Prostate gland (tissue), 2 donors: Measurements from ENCODE around the gene MT1M. TPM values are rescaled to one million over a fixed set of nuclear protein-coding genes. Genes with fewer than 3 reads are reported as not detected.

Experiments used
- DNase-seq: peaks from one replicate; pipeline ENCODE4 v3.0.0-alpha.2; 2019; ENCODE audit warnings: low spot score
- H3K27ac ChIP-seq, 2 donors: fragments of 200-600 bp; sonication (generic); 2 replicates each; pipeline ENCODE4 v1.5.1; 2017 to 2019
- H3K27me3 ChIP-seq: fragments of 200-600 bp; sonication (generic); replicated peaks from 2 replicates; pipeline ENCODE4 v1.5.1; 2019; ENCODE audit not compliant: insufficient read depth
- H3K36me3 ChIP-seq, 2 donors: fragments of 200-600 bp; sonication (generic); 1 replicate in 1 of 2; 2 replicates in 1 of 2; pipeline versions ENCODE4 v1.5.1 to v1.8.1; 2017 to 2019
- H3K4me1 ChIP-seq: fragments of 200-600 bp; sonication (generic); replicated peaks from 2 replicates; pipeline ENCODE4 v1.5.1; 2019
- H3K4me3 ChIP-seq, 2 donors: fragments of 200-600 bp; sonication (generic); 2 replicates each; pipeline ENCODE4 v1.5.1; 2017 to 2019
- H3K9me3 ChIP-seq: fragments of 200-600 bp; sonication (generic); 2 replicates; pipeline ENCODE4 v1.5.1; 2017
- POLR2A ChIP-seq: fragments of 450-650 bp; IDR thresholded peaks from one replicate; pipeline ENCODE4 v1.6.1; 2016; ENCODE audit warnings: antibody characterized with exemption, mild to moderate bottlenecking
- POLR2AphosphoS5 ChIP-seq: sonication (generic); formaldehyde crosslinking; IDR thresholded peaks from one replicate; pipeline ENCODE4 v1.6.1; 2017; ENCODE audit warnings: antibody characterized with exemption
- WGBS: methylation state at CpG from one replicate; pipeline ENCODE4 v1.1.5; 2018; 5-methylcytosine and 5-hydroxymethylcytosine counted together
- intact Hi-C: fragments of 100-400 bp; cut with DNase I; formaldehyde crosslinking; loops from one replicate; pipeline ENCODE4 v1.14.2; 2022
- total RNA-seq, 2 donors: library from RNA; depleted of rRNA; stranded (reverse); fragments of >200 nt; gene quantifications; one replicate each; pipeline ENCODE4 v1.1.0, GENCODE V29; 2016
- TF ChIP-seq, protein P1 (sequence below), 4 experiments: fragments of 200-600 bp in 2 of 4; fragments of 450-650 bp in 2 of 4; sonication (generic) in 2 of 4; IDR thresholded peaks; 1 replicate in 3 of 4; 2 replicates in 1 of 4; pipeline ENCODE4 v1.5.1; 2016 to 2019; ENCODE audit warnings: antibody characterized with exemption in 4 of 4, mild to moderate bottlenecking in 2 of 4, moderate library complexity in 2 of 4

MT1M gene
- total RNA-seq, 2 donors from 2014 or later: 14.8 to 37.4 TPM

DNA sequence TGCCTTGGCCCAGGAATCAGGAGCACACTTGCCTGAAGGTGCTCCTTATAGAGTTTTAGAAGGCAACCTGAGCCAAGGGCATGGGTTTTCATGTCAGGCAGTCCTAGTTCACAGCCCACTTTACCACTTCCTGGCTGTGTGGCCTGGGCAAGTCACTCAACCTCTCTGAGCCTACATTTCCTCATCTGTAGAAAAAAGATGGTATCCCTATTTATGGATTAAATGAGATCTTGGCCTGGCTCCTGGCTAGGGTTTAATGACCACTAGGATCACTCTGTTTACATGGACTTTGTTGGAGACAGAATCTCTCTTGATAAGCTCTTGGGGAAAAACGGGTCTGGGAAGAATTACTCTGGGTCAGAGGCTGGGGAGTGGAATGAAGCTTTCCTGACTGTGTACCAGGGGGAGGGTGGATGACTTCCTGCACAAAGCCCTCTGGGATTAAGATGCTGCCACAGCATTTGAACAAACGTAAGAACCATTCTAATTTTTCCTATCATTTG, 21.8 kb upstream of the MT1M start:
- TF ChIP-seq POLR2A (no peak), POLR2AphosphoS5 (no peak)
- TF ChIP-seq, protein P1, sequence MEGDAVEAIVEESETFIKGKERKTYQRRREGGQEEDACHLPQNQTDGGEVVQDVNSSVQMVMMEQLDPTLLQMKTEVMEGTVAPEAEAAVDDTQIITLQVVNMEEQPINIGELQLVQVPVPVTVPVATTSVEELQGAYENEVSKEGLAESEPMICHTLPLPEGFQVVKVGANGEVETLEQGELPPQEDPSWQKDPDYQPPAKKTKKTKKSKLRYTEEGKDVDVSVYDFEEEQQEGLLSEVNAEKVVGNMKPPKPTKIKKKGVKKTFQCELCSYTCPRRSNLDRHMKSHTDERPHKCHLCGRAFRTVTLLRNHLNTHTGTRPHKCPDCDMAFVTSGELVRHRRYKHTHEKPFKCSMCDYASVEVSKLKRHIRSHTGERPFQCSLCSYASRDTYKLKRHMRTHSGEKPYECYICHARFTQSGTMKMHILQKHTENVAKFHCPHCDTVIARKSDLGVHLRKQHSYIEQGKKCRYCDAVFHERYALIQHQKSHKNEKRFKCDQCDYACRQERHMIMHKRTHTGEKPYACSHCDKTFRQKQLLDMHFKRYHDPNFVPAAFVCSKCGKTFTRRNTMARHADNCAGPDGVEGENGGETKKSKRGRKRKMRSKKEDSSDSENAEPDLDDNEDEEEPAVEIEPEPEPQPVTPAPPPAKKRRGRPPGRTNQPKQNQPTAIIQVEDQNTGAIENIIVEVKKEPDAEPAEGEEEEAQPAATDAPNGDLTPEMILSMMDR (IDR thresholded peaks at IDR 0.05): no peak
- 45% methylated on average over 2 of the region's 2 CpGs for WGBS
- intact Hi-C loops: no loop called here
- H3K27me3 ChIP-seq: no peaks in the 10 kb centered on the region
- no peaks in the 10 kb centered on the region for H3K9me3 ChIP-seq
- H3K4me1 ChIP-seq: peaks cover 22% of the 10 kb centered on the region
- no peak for DNase-seq
- H3K4me3 ChIP-seq: no peak overlapping the region
- peak overlapping the region; percentile 86 to 90 for H3K27ac ChIP-seq
- no peaks in the 10 kb centered on the region for H3K36me3 ChIP-seq

DNA sequence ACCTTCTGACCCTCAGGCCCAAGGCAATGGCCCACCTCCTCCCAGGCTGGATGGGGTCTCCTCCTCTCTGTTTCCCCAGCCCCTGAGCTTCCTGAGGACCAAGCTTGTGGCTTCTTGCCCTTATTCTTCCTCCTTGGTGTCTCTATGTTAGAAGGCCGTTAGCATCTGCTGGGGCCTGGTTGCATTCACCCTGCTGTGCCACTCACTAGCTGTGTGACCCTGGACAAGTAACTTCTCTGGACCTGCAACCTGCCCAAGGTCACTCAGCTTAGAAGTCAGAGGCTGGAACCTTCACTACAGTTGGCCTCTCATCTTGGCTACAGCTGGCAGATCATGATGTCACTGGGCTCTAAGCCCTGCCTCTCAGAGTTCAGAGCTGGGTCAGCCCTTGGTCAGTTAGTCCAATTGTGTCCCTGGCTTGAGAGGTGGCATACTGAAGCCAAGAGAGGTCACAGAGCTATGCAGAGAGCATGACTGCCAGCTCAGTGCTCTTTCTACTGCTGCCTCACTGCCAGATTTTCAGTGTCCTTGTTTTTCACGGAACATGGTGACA, 21.1 kb upstream of the MT1M start:
- no peak for TF ChIP-seq POLR2AphosphoS5
- TF ChIP-seq, protein P1 (IDR thresholded peaks at IDR 0.05): no peak
- TF ChIP-seq POLR2A: no peak
- 78% methylated on average over 2 of the region's 2 CpGs for WGBS
- no peak overlapping the region for H3K4me3 ChIP-seq
- peaks cover 22% of the 10 kb centered on the region for H3K4me1 ChIP-seq
- H3K27ac ChIP-seq: peak overlapping the region; percentile 86 to 90
- H3K27me3 ChIP-seq: no peaks in the 10 kb centered on the region
- no peak for DNase-seq
- H3K9me3 ChIP-seq: no peaks in the 10 kb centered on the region
- intact Hi-C loops: no loop called here
- no peaks in the 10 kb centered on the region for H3K36me3 ChIP-seq

DNA sequence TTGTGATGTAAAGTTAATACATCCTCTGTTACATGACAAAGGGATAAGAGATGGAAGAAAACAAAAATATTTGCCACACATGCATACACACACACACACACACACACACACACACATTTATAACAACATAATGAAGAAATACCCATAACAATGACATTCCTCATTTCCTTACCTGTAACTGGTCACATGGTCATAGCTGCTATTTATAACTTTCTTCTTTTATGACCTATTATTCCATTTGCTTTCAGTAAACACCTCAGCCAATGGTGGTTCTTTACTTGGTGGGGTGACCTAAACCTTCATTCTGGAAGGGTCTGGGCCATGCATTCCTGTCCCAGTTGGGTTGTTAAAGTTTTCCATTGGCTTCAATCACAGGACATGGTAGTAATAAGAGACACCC, 18.8 kb upstream of the MT1M start:
- H3K9me3 ChIP-seq: no peaks in the 10 kb centered on the region
- intact Hi-C loops: no loop called here
- TF ChIP-seq POLR2A (no peak), POLR2AphosphoS5 (no peak)
- TF ChIP-seq, protein P1 (IDR thresholded peaks at IDR 0.05): no peak
- DNase-seq: no peak
- no peaks in the 10 kb centered on the region for H3K36me3 ChIP-seq
- H3K27me3 ChIP-seq: no peaks in the 10 kb centered on the region
- H3K27ac ChIP-seq: no peak overlapping the region
- H3K4me3 ChIP-seq: no peak overlapping the region
- H3K4me1 ChIP-seq: peaks cover 5% of the 10 kb centered on the region

DNA sequence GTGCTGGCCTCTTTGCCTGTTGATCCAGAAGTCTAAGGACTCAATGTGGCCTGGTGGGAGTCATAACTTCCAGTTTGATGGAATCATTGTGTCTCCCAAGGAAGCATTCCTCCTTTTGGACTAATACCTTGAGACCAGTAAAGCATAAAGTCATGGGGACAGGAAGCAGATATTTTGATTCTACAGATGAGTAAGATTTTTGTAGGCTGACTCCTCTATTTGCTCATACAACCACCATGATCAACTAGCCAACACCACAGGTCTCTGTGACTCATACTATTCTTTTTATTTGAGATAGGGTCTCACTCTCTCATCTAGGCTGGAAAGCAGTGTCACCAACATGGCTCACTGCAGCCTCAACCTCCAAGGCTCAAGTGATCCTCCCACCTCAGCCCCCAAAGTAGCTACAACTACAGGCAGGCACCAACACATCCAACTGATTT, 17.9 kb upstream of the MT1M start:
- Histone ChIP-seq H3K9me3 (no peaks in the 10 kb centered on the region), H3K4me3 (no peak overlapping the region), H3K36me3 (no peaks in the 10 kb centered on the region), H3K4me1 (peaks cover 5% of the 10 kb centered on the region), H3K27me3 (no peaks in the 10 kb centered on the region), H3K27ac (no peak overlapping the region)
- DNase-seq: no peak
- intact Hi-C loops: no loop called here
- TF ChIP-seq, protein P1 (IDR thresholded peaks at IDR 0.05): no peak
- no peak for TF ChIP-seq POLR2AphosphoS5

DNA sequence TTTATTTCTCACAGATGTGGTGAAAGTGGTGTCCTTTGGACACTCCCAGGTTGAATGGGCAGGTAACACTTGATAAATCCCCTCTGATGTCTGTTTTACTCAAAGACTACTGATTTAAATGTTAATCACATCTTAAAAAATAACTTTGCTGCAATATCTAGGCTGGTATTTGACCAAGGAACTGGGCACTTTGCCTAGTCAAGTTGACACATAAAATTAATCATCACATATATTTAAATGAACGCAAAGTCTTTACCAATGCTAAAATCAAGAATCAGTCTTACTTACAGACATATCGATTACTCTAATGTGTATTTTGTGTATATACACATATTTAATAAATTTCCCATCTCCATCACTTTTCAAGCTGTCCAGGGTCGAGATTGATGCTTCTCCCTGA, 17.1 kb upstream of the MT1M start:
- Histone ChIP-seq H3K9me3 (no peaks in the 10 kb centered on the region), H3K36me3 (no peaks in the 10 kb centered on the region), H3K4me3 (no peak overlapping the region), H3K27ac (no peak overlapping the region), H3K4me1 (peaks cover 1% of the 10 kb centered on the region), H3K27me3 (no peaks in the 10 kb centered on the region)
- WGBS: 93% methylated on average over 3 of the region's 3 CpGs
- DNase-seq: no peak
- intact Hi-C loops: no loop called here
- TF ChIP-seq POLR2AphosphoS5 (no peak), POLR2A (no peak)
- TF ChIP-seq, protein P1 (IDR thresholded peaks at IDR 0.05): no peak
